Measurements from ENCODE around the gene HPS4. TPM values are rescaled to one million over a fixed set of nuclear protein-coding genes. Genes with fewer than 3 reads are reported as not detected.

HPS4 gene
- total RNA-seq, 2 donors from 2014 or later, result 50.5 to 62.2 TPM

GRCh38 chr22:26401726-26402125 is 81.9 kb downstream of the HPS4 start:
- Mint-ChIP-seq H3K4me1 (ENCODE audit: low read depth) (peaks cover 21% of the 10 kb centered on the region), H3K9me3 (no peaks in the 10 kb centered on the region), H3K27ac (no peak overlapping the region), H3K4me3 (no peak overlapping the region), H3K36me3 (ENCODE audit: insufficient read depth in 2 of 2) (no peaks in the 10 kb centered on the region), H3K27me3 (ENCODE audit: low read depth) (peaks cover 22% of the 10 kb centered on the region)
- DNase-seq (no peak), ATAC-seq (replicated peaks in 1 of 2) (no peak)

Other genes starting within 250 kb of the HPS4 start
- gene ASPHD2, start 54.5 kb downstream of the HPS4 start, total RNA-seq, result 10 to 100 TPM; 14.6 to 18.1 TPM
- 10 to 100 TPM; 13.5 to 20.0 TPM for gene SRRD, start 94 bp upstream of the HPS4 start, total RNA-seq
- 10 to 100 TPM; 47.0 to 62.5 TPM for gene TFIP11, start 28.7 kb upstream of the HPS4 start, total RNA-seq
- 10 to 100 TPM; 19.0 to 23.2 TPM for gene TPST2, start 106.3 kb upstream of the HPS4 start, total RNA-seq
- gene CRYBB1, start 134.2 kb upstream of the HPS4 start, total RNA-seq, result not detected
- under 1 TPM in 1 of 2 donors, not detected in 1; 0.63 TPM for gene CRYBA4, start 138.2 kb upstream of the HPS4 start, total RNA-seq
- 100 to 1,000 TPM in 1 of 2 donors, 10 to 100 TPM in 1; 65.9 to 113 TPM for gene MIAT, start 173.8 kb upstream of the HPS4 start, total RNA-seq

All from activated T-cell treated with anti-CD3 and anti-CD28 coated beads, Interleukin-2, amount 50 U/mL, for 72 hours (primary cell).